T-cell (primary cell): ENCODE data around the gene AFAP1L1. TPM values are rescaled to one million over a fixed set of nuclear protein-coding genes. Genes with fewer than 3 reads are reported as not detected.

Experiments
- ATAC-seq, 4 experiments: fragments of 200-7000 bp in 3 of 4; fragments of 150-1000 bp in 1 of 4; cut with Tn5 transposase; replicated peaks in 1 of 4; 1 replicate in 3 of 4; 2 replicates in 1 of 4; pipeline ENCODE4 v1.10.0; 2021; ENCODE audit warnings: moderate library complexity in 3 of 4, mild to moderate bottlenecking in 2 of 4, moderate number of reproducible peaks in 1 of 4
- CTCF ChIA-PET, 2 donors: fragments of 300-600 bp; sonication (Branson Sonifier 250); formaldehyde crosslinking; loops; one replicate each; lab custom pipeline; 2022; ENCODE audit warnings: antibody characterized with exemption in 2 of 2; lab: Charles Lee
- POLR2A ChIA-PET, 2 donors: fragments of 300-600 bp; sonication (Branson Sonifier 250); formaldehyde crosslinking; loops; one replicate each; lab custom pipeline; 2022; ENCODE audit warnings: antibody characterized with exemption in 2 of 2; lab: Charles Lee
- DNase-seq, 35 experiments: peaks; one replicate each; pipeline versions ENCODE4 v3.0.0 to v3.0.0-alpha.2; 2013 to 2023
- H3K27ac ChIP-seq: one replicate; pipeline ENCODE4 v1.5.1; 2013; ENCODE audit warnings: low read length
- H3K27me3 ChIP-seq, 2 experiments: replicated peaks in 1 of 2; 1 replicate in 1 of 2; 2 replicates in 1 of 2; pipeline versions ENCODE4 v1.6.1 to v1.7.0; 2013; ENCODE audit warnings: low read length in 1 of 2, mixed read lengths in 1 of 2; ENCODE audit not compliant: control insufficient read depth in 2 of 2, insufficient read depth in 2 of 2; ENCODE audit errors: extremely low read depth in 1 of 2
- H3K36me3 ChIP-seq, 2 donors: 1 replicate in 1 of 2; 2 replicates in 1 of 2; pipeline versions ENCODE4 v1.6.1 to v1.7.0; 2013; ENCODE audit warnings: low read length in 1 of 2; ENCODE audit not compliant: control insufficient read depth in 2 of 2, insufficient read depth in 1 of 2; ENCODE audit errors: extremely low read depth in 1 of 2
- H3K4me1 ChIP-seq, 2 experiments: 1 replicate in 1 of 2; 2 replicates in 1 of 2; pipeline versions ENCODE4 v1.6.1 to v1.7.0; 2013; ENCODE audit warnings: low read length in 2 of 2, mixed read lengths in 1 of 2; ENCODE audit not compliant: insufficient read depth in 2 of 2, control insufficient read depth in 1 of 2; ENCODE audit errors: extremely low read depth in 1 of 2
- H3K4me3 ChIP-seq, 2 donors: 1 replicate in 1 of 2; 2 replicates in 1 of 2; pipeline versions ENCODE4 v1.5.1 to v1.7.0; 2013; ENCODE audit warnings: mild to moderate bottlenecking in 2 of 2, low read length in 1 of 2, moderate library complexity in 1 of 2; ENCODE audit not compliant: control insufficient read depth in 1 of 2; ENCODE audit errors: extremely low read depth in 1 of 2
- H3K9me3 ChIP-seq: 2 replicates; pipeline ENCODE4 v1.7.0; 2013
- H3K27ac Mint-ChIP-seq, 2 donors: one replicate each; pipeline ENCODE4 v1.8.0; 2020 to 2021; ENCODE audit warnings: mild to moderate bottlenecking in 2 of 2, mixed read lengths in 2 of 2
- H3K27me3 Mint-ChIP-seq, 2 donors: one replicate each; pipeline ENCODE4 v1.8.0; 2021 to 2022; ENCODE audit warnings: mixed read lengths in 2 of 2
- H3K36me3 Mint-ChIP-seq: one replicate; pipeline ENCODE4 v1.8.0; 2021; ENCODE audit warnings: mixed read lengths
- H3K4me1 Mint-ChIP-seq, 3 donors: one replicate each; pipeline ENCODE4 v1.8.0; 2020 to 2022; ENCODE audit warnings: mixed read lengths in 3 of 3, mild to moderate bottlenecking in 1 of 3
- H3K4me3 Mint-ChIP-seq, 3 donors: one replicate each; pipeline ENCODE4 v1.8.0; 2020 to 2022; ENCODE audit warnings: mild to moderate bottlenecking in 3 of 3, mixed read lengths in 3 of 3, moderate library complexity in 3 of 3
- H3K9me3 Mint-ChIP-seq, 3 donors: one replicate each; pipeline ENCODE4 v1.8.0; 2020 to 2022; ENCODE audit warnings: mixed read lengths in 3 of 3
- WGBS: methylation state at CpG from one replicate; pipeline ENCODE4 v1.1.5; 2013; ENCODE audit warnings: missing lambda C conversion rate; ENCODE audit not compliant: insufficient coverage; 5-methylcytosine and 5-hydroxymethylcytosine counted together
- total RNA-seq, 35 experiments: library from RNA in 6 of 35; stranded (reverse) in 6 of 35; fragments of 120-200 nt in 1 of 35; gene quantifications; one replicate each; pipeline versions ENCODE4 v1.2.1 to v1.2.4 and lab custom pipeline; 2013 to 2026

Gene AFAP1L1
- total RNA-seq = under 1 TPM; 0.20 to 0.99 (median 0.50) TPM
- 0.24 TPM for total RNA-seq (2013)
- total RNA-seq (lab: John Stamatoyannopoulos, UW) = 0 to 1.6 (median 0.13) reads per million in 29 experiments

DNA sequence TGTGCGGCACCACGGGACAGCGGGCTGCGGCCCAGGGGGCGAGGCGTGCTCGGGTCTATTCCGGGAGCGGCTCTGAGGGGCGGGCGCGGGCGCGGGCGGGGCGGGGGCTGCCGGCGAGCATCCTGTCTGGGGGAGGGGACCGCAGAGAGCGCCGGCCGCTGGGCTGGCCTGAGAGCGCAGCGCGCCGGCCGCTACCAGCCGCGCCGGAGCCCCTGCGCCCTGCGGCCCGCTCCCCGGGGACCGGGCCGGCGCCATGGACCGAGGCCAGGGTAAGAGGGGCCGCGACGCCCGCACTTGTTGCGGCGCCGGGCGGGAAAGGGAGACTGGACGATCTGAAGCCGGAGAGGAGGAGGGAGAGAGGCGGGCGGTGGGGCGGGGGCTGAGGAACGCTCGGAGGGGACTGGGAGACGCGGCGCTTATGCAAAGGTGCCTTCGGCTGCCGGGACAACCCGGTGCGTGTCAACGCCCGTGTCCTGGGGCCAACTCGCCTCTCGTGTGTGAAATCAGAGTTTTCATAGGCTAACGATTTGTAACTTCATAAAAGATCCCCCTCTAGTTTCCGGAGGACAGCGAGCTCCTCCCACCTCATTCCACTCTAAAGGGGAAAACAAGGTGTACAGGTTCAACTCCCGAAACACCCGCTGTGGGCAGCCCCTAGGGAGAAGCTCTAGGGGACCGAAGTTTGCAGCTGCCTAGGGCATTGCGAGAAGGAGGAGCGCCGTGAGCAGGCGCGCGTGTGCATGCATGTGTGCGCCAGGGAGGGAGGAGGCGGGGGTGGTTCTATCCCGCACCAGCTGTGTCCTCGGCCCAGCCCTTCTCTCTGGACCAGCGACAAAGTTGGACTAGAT is at the start of gene AFAP1L1:
Gene AFAP1L1 (plus strand): TSS at position 144 of the 848 bp plus-strand sequence. CDS start 110 bp downstream, at position 254.
- ATAC-seq (peak; percentile 54 to 72 (median 66)), DNase-seq (peak in 7 of 35 experiments; percentile 3 to 23 (median 19))
- Mint-ChIP-seq H3K4me3 (peak within 1 kb of the TSS; percentile 81 to 89 (median 87)), H3K27me3 (peaks cover 29 to 42% of the 10 kb centered on the region in 2 donors), H3K27ac (peak within 1 kb of the TSS; percentile 22 to 28), H3K9me3 (peaks cover 4 to 10% (median 8%) of the 10 kb centered on the region in 3 donors), H3K4me1 (peaks cover 9 to 16% (median 10%) of the 10 kb centered on the region in 3 donors), H3K36me3 (no peaks in the 10 kb centered on the region)
- Histone ChIP-seq H3K36me3 (no peaks in the 10 kb centered on the region), H3K4me1 (peaks cover 5 to 12% of the 10 kb centered on the region in 2 experiments), H3K9me3 (peaks cover 3% of the 10 kb centered on the region), H3K4me3 (peak within 1 kb of the TSS; percentile 40 to 88), H3K27me3 (peaks cover 2 to 41% of the 10 kb centered on the region in 2 experiments), H3K27ac (no peak within 1 kb of the TSS)
- ChIA-PET CTCF (no interaction called here), POLR2A (no interaction called here)
- under 1% methylated on average over 65 of the region's 81 CpGs for WGBS

DNA sequence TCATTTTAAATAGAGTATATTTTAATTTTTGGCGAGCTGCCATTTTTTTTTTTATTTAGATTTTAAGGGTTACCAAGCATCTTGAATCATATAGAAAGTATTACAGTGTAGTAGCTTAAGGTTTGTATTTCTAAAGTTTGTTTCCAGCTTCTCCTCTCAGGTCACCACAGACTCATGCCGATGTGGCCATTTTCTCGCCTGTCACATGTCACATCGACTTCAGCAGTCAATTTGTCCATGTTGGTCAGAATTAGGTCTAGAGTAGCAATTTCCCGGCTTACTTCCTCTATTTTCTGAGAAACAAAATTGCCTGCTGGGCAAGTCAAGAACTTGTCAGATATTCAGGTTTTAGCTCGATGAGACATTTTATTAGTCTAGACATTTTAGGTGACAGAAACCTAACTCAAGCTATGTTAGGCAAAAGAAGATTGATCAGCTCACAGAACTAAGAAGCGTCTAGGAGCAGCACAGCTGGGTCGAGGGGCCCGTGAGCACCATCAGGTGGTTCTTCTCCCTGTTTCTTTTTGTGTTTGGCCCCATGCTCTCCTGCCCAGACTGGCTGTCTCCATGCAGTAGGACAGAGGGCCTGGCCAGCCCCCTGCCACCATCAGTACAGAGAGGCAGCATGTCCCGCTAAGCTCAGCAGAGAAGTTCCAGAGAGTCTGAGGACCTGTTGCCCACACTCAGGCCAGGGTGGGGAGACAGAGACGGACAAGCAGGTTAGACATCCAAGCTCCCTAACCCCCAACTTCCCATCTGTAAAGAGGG is 48.4 kb upstream of the AFAP1L1 start:
- CTCF ChIA-PET = interaction anchor here (0.6 to 1.0 kb wide), 5 partner anchors 22 to 83 kb away, joined by 3 read pairs; no protein-coding TSS in a partner anchor
- Histone ChIP-seq H3K4me3 (no peak overlapping the region), H3K27ac (no peak overlapping the region), H3K36me3 (no peaks in the 10 kb centered on the region), H3K27me3 (peaks cover 0 to 3% of the 10 kb centered on the region in 2 experiments), H3K4me1 (no peaks in the 10 kb centered on the region), H3K9me3 (no peaks in the 10 kb centered on the region)
- DNase-seq (no peak), ATAC-seq (no peak)
- no peak overlapping the region for H3K4me3 Mint-ChIP-seq
- no peaks in the 10 kb centered on the region for H3K4me1 Mint-ChIP-seq
- 62% methylated on average over 9 of the region's 11 CpGs for WGBS
- POLR2A ChIA-PET = interaction anchor here (0.6 kb wide), 6 partner anchors 29 to 129 kb away, joined by 3 to 9 read pairs (median 4); no protein-coding TSS in a partner anchor
- H3K27ac Mint-ChIP-seq = no peak overlapping the region
- no peaks in the 10 kb centered on the region for H3K9me3 Mint-ChIP-seq
- no peaks in the 10 kb centered on the region for H3K27me3 Mint-ChIP-seq
- no peaks in the 10 kb centered on the region for H3K36me3 Mint-ChIP-seq

DNA sequence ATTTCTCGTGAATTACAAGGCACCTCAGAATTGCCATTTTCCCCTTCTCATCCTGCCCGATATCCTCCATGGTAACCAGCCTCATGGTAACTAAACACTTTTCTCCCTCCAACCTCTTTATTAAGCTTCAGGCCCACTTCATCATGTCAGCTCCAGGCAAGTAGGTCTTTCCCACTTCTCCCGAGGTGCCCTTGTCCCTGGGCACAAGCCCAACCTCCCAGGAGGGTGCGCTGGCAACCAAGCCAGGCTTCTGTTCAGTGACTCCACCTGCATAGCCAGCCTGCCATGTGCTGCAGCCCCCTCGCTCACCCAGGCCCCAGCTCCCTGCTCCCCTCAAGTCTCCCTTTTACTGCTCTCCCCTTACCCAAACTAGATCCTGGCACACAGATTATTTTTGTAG is 47.4 kb upstream of the AFAP1L1 start:
- no peaks in the 10 kb centered on the region for H3K9me3 Mint-ChIP-seq
- no peaks in the 10 kb centered on the region for H3K36me3 Mint-ChIP-seq
- POLR2A ChIA-PET = no interaction called here
- Histone ChIP-seq H3K9me3 (no peaks in the 10 kb centered on the region), H3K4me1 (no peaks in the 10 kb centered on the region), H3K27ac (no peak overlapping the region), H3K4me3 (no peak overlapping the region), H3K27me3 (peaks cover 0 to 3% of the 10 kb centered on the region in 2 experiments), H3K36me3 (no peaks in the 10 kb centered on the region)
- no peak for ATAC-seq
- WGBS = 92% methylated on average over 3 of the region's 5 CpGs
- no peak overlapping the region for H3K4me3 Mint-ChIP-seq
- peaks cover 0 to 7% (median 3%) of the 10 kb centered on the region in 3 donors for H3K4me1 Mint-ChIP-seq
- CTCF ChIA-PET = interaction anchor here in 1 of 2 donors (1.0 kb wide), 1 partner anchor 55 kb away, joined by 3 read pairs; no protein-coding TSS in a partner anchor
- no peak for DNase-seq
- no peaks in the 10 kb centered on the region for H3K27me3 Mint-ChIP-seq
- H3K27ac Mint-ChIP-seq = no peak overlapping the region

GRCh38 chr5:149227168-149227826 is 44.4 kb upstream of the AFAP1L1 start:
- DNase-seq = no peak

DNA sequence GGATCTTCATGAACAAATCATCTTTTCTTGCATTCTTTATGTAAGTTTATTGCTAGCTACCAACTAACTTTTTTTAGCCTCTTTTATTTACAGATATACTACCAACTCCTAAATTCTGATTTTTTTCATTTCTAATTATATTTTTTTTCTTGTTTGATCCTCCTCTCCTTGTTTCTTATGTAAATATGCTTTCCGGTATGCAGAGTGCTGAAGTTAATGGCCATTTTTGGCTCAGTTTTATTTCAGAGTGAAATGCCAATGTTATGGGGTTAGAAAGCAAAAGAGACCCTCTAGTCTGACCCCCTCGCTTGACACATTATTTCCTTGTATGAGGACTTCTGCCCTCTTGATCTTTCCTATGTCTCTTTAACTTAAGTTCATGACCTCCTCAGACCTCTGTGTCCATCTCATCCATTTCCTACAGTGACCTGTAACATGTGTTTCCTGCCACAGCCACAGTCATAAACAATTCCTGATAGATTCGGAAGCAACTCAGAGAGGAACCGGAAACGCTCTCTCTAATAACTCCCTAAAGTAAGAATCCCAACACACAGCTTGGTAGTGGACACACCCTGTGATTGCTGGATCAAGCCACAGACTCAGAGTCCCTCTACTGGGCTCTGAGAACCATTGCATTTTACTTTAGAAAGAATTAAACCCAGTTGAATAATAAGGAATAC is 42.9 kb upstream of the AFAP1L1 start:
- ATAC-seq = no peak
- POLR2A ChIA-PET = no interaction called here
- Mint-ChIP-seq H3K27ac (no peak overlapping the region), H3K4me1 (peaks cover 0 to 7% (median 3%) of the 10 kb centered on the region in 3 donors), H3K4me3 (no peak overlapping the region), H3K9me3 (peaks cover 0 to 3% (median 0%) of the 10 kb centered on the region in 3 donors), H3K36me3 (no peaks in the 10 kb centered on the region), H3K27me3 (peaks cover 7 to 12% of the 10 kb centered on the region in 2 donors)
- Histone ChIP-seq H3K27ac (no peak overlapping the region), H3K27me3 (peaks cover 0 to 3% of the 10 kb centered on the region in 2 experiments), H3K4me3 (no peak overlapping the region), H3K9me3 (no peaks in the 10 kb centered on the region), H3K36me3 (no peaks in the 10 kb centered on the region), H3K4me1 (no peaks in the 10 kb centered on the region)
- CTCF ChIA-PET = interaction anchor here in 1 of 2 donors (1.5 kb wide), 1 partner anchor 12 kb away, joined by 3 read pairs; no protein-coding TSS in a partner anchor
- WGBS = 44% methylated on average over 2 of the region's 5 CpGs
- DNase-seq = no peak

More at GRCh38 chr5:149227168-149227826, 44.4 kb upstream of the AFAP1L1 start:
- Mint-ChIP-seq H3K4me3 (no peak overlapping the region), H3K36me3 (no peaks in the 10 kb centered on the region), H3K27me3 (peaks cover 1 to 4% of the 10 kb centered on the region in 2 donors), H3K27ac (no peak overlapping the region), H3K4me1 (peaks cover 0 to 7% (median 3%) of the 10 kb centered on the region in 3 donors), H3K9me3 (no peaks in the 10 kb centered on the region)
- no peaks in the 10 kb centered on the region for H3K9me3 ChIP-seq
- ATAC-seq = no peak
- no peak overlapping the region for H3K4me3 ChIP-seq
- ChIA-PET POLR2A (no interaction called here), CTCF (no interaction called here)
- H3K4me1 ChIP-seq = no peaks in the 10 kb centered on the region
- peaks cover 0 to 3% of the 10 kb centered on the region in 2 experiments for H3K27me3 ChIP-seq
- no peaks in the 10 kb centered on the region for H3K36me3 ChIP-seq
- WGBS = 100% methylated on average over 1 of the region's 2 CpGs
- no peak overlapping the region for H3K27ac ChIP-seq
